ENCODE measurements around the gene AGBL4.

The AGBL4 gene

GRCh38 chr1:48937732-48938131 lies 1086.0 kb downstream of the AGBL4 start:
- DNase-seq, result no peak

- DNase-seq, result no peak
Observed at GRCh38 chr1:48936436-48936835, 1087.3 kb downstream of the AGBL4 start.

- no peak for DNase-seq
Observed at GRCh38 chr1:48932366-48932765, 1091.4 kb downstream of the AGBL4 start.

GRCh38 chr1:48931506-48932192 lies 1092.1 kb downstream of the AGBL4 start:
- DNase-seq, result no peak

- no peak for DNase-seq
Observed at GRCh38 chr1:48930011-48930410, 1093.7 kb downstream of the AGBL4 start.

GRCh38 chr1:48924099-48924498 lies 1099.7 kb downstream of the AGBL4 start:
- no peak for DNase-seq

- no peak for DNase-seq
Observed at GRCh38 chr1:48923116-48923515, 1100.6 kb downstream of the AGBL4 start.

GRCh38 chr1:48920851-48921250 lies 1102.9 kb downstream of the AGBL4 start:
- no peak for DNase-seq

- DNase-seq, result no peak
Observed at GRCh38 chr1:48917901-48918603, 1105.7 kb downstream of the AGBL4 start.

- DNase-seq, result no peak
Observed at GRCh38 chr1:48917070-48917454, 1106.7 kb downstream of the AGBL4 start.

- DNase-seq, result no peak
Observed at GRCh38 chr1:48916130-48917069, 1107.4 kb downstream of the AGBL4 start.

GRCh38 chr1:48908606-48909005 lies 1115.1 kb downstream of the AGBL4 start:
- DNase-seq, result no peak

GRCh38 chr1:48906729-48907128 lies 1117.0 kb downstream of the AGBL4 start:
- no peak for DNase-seq

- DNase-seq, result no peak
Observed at GRCh38 chr1:48906164-48906563, 1117.6 kb downstream of the AGBL4 start.

GRCh38 chr1:48903291-48903690 lies 1120.5 kb downstream of the AGBL4 start:
- no peak for DNase-seq

GRCh38 chr1:48898894-48899293 lies 1124.9 kb downstream of the AGBL4 start:
- DNase-seq, result no peak

GRCh38 chr1:48889615-48890014 lies 1134.1 kb downstream of the AGBL4 start:
- no peak for DNase-seq

GRCh38 chr1:48889082-48889481 lies 1134.7 kb downstream of the AGBL4 start:
- no peak for DNase-seq

GRCh38 chr1:48887796-48888195 lies 1136.0 kb downstream of the AGBL4 start:
- DNase-seq, result no peak

- DNase-seq, result no peak
Observed at GRCh38 chr1:48882020-48882419, 1141.7 kb downstream of the AGBL4 start.

GRCh38 chr1:48878191-48878940 lies 1145.4 kb downstream of the AGBL4 start:
- DNase-seq, result no peak

GRCh38 chr1:48876330-48876785 lies 1147.4 kb downstream of the AGBL4 start:
- no peak for DNase-seq

Data from stimulated activated CD8-positive, alpha-beta memory T cell treated with anti-CD3 and anti-CD28 coated beads, Interleukin-4, amount 100 ng/mL, for 48 hours (primary cell).